Activated CD8-positive, alpha-beta memory T cell treated with anti-CD3 and anti-CD28 coated beads, Interleukin-2, amount 50 U/mL, for 1 hour (primary cell): ENCODE results near the gene TMEM40.
"Not testable (repeated sequence)": the region's sequence is repeated elsewhere in the genome, so short reads cannot be mapped to it uniquely, and the experiment has no call there.

Experiments
- DNase-seq: peaks from one replicate; pipeline ENCODE4 v3.0.0-alpha.2; 2020; ENCODE audit errors: extremely low read depth

TMEM40 gene, protein sequence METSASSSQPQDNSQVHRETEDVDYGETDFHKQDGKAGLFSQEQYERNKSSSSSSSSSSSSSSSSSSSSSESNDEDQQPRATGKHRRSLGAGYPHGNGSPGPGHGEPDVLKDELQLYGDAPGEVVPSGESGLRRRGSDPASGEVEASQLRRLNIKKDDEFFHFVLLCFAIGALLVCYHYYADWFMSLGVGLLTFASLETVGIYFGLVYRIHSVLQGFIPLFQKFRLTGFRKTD

DNA sequence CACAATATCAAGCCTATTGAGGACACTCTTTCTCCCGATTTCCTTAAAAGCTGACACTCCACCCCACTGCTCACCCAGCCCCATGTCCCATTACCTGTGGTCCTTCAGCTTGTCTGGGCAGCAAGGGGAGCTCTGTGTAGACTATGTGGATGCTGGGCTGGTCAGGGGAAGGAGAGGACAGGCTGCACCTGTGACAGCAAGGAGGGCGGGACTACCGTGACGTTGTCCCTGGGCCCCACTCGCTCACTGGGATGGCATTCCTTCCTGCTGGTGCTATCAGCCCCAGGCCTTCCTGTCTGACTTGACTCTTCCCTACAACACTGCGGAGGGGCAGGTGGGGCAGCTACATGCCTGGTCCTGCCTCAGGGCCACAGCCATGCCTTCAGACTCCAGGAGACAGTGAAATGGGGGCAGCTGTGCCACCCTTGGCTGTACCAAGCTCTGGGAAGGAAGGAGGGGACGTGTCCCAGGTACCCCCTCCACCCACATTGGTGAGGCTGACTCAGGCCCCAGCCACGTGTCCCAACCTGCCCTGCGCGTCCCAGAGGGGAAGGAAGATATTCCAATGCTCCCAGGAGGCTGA lies at the start of gene TMEM40:
Gene TMEM40 (minus strand): TSS at position 163 of the 583 bp plus-strand sequence. CDS start 9,427 bp downstream, outside the sequence.
- no peak for DNase-seq

DNA sequence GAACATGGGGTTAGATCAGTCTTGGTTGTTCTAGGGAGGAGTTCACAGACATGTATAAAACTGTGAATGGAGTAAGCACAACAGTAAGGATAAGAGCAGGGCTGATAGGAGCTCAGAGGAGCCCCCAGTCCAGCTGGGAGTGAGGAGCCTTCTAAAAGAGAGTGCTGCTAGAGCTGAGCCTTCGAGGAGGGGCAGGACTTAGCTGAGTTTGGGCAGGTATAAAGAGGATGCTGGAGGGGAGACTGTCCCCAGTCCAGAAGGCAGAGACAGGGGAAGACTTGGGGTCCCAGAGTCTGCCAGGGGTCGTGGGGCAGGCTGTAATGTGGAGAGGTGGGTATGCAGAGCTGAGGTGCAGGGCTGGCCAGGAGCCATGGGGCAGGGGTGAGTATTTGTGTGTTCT lies 49.5 kb upstream of the TMEM40 start:
- no peak for DNase-seq

DNA sequence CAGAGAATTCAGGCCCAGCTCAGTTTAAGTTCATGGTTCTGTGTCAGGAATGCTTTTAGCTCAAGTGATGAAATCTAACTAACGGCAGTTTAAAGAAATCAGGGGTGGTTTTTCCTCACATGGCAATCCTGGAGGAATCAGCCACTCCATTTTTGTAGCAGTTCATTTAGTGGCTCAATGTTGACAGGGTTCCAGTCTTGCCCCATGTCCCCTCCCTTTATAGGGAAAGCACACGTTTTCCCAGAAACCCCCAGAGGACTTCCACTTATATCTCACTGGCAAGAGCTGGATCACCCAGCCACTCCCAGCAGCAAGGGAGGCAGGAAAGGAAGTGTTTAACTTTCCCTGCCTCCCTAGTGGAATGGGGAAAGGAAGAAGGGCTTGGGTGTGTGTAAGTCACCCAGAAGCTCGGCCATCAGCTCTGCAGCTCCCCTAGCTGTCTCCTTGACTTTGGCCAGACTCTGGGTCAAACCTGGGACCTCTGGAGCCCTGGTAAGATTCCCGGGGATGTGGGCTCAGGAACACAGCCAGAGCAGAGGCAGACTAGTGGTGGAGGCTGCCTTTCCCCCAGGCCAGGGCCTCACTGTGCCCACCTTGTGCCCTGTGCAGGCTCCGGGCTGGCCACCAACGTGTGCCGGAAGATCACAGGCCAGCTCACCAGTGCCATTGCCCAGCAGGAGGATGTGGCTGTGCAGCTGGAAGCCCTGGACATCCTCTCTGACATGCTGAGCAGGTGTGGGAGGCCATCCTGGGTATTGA lies 48.7 kb upstream of the TMEM40 start:
- no peak for DNase-seq

DNA sequence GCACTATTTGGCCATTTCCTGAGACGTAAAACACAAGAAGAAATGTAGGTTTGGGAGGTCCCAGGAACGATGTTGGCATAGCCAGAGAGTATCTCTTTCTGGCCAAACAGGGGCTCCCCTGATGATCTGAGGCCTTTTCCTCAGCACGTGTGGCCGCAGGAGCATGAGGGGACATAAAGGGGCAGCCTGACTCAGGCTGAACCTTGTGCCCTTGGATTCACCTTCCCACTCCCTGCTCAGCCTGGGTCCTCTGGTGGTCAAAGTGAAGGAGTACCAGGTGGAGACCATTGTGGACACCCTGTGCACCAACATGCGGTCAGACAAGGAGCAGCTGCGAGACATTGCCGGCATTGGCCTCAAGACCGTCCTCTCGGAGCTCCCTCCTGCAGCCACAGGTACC lies 48.0 kb upstream of the TMEM40 start:
- DNase-seq = no peak

DNA sequence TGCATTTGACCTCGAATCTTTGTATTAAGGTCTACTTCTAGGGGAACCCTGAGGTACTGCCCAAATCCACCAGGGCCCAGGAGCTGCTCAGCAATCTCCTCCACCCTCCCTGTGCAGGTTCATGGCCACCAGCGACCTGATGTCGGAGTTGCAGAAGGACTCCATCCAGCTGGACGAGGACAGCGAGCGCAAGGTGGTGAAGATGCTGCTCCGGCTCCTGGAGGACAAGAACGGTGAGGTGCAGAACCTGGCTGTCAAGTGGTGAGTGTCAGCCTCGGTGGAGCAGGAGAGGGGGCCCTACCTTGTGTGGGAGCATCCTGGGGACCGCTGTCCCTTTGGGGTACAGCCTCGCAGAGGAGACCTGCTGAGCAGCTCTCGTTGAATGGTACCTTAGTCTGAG lies 44.3 kb upstream of the TMEM40 start:
- DNase-seq = no peak

DNA sequence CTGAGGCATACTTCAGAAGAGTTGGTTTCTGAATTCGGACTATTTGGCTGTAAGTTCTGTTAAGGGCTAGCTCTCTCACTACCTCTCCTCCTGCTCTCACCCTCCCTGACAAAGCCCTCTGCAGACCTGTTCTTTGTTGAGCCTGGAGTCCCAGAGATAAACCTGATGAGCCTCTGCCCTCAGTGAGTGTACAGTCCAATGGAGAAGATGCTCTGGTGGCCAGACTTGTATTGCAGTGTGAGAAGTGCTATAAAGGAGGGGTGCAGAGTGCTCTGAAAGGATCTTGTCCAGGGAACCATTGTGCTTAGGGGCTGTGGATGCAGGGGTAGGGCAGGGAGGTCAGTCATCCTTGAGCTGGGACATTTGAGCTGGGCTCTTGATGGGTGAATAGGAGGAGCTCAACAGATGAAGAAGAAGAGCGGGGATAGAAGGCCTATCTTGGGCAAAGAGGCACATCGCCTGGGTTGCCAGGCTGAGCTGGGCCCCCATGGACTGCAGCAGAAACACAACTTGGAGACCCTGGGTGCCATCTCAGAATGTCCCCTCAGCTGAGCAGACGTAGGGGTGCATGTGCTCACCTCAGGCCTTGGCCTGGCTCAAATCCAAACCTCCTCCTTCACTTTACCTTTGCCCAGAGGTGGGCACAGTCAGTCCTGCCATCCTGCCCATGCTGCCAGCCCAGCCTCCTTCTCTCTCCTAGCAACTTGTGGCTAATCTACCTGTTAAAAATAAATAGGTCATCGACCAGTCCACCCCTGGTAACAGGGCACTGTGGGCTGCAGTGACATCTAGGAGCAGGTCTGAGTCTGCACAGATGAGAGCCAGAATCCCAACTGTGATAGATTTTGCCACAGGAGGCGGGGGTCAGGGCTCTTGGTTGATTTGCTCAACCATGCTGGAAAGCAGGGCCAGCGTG lies 40.7 kb upstream of the TMEM40 start:
- DNase-seq = no peak

DNA sequence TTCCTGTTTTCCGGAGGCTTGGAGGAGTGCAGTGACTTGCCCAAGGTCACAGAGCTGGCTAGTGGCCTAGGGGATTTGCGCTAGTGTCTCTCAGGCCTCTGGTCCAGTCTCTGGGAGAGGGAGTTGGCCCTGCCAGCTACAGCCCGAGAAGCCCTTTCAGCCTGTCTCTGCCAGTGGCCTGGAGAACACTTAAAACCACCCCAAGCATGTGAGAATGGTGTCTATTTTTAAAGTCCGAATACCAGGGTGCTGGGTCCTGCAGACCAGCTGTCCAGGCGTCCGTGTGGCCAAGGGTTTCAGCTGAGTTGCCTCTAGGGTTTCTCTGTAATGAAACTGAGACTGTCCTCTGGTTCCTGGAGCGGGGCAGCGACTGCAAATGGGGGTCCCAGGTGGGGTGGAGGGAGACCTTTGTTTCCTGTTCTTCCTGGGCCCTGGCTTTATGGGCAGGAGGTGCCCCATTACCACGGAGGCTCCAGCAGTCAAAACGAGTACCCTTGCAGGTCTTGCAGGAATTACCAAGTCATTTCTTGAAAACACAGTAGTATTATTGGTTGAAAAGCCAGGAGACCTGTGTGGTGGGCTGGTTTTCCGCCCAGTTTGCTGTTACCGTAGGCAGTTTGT lies 39.6 kb upstream of the TMEM40 start:
- DNase-seq = no peak

DNA sequence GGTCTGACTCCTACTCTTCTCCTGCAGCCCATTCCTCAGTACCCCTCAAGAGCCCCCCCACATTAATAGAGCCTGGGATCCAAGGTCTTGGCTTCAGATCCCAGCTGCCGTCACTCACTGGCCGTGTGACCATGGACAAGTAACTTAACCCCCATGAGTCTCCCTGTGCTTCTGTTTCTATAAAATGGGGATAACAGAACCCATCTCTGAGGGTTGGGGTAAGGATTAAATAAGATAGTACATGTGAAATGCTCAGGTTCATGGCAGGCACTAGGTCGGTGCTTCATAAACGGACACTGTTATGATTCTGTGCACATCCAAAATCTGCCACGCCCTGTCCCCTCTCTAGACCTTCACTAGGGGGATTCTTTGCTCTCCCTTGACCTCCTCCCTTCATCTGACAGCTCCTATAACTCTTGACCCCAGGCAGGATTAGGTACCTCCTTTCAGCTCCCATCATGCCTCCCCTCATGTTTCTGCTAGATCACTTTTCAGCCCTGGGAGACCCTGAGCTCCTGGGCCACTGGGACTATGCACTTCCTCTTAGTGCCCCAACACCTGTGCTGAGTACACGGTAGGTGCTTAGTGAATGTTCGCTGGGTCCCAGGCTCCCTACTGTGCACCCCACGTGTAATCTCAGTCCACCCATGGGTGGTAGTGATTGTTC lies 39.0 kb upstream of the TMEM40 start:
- no peak for DNase-seq

DNA sequence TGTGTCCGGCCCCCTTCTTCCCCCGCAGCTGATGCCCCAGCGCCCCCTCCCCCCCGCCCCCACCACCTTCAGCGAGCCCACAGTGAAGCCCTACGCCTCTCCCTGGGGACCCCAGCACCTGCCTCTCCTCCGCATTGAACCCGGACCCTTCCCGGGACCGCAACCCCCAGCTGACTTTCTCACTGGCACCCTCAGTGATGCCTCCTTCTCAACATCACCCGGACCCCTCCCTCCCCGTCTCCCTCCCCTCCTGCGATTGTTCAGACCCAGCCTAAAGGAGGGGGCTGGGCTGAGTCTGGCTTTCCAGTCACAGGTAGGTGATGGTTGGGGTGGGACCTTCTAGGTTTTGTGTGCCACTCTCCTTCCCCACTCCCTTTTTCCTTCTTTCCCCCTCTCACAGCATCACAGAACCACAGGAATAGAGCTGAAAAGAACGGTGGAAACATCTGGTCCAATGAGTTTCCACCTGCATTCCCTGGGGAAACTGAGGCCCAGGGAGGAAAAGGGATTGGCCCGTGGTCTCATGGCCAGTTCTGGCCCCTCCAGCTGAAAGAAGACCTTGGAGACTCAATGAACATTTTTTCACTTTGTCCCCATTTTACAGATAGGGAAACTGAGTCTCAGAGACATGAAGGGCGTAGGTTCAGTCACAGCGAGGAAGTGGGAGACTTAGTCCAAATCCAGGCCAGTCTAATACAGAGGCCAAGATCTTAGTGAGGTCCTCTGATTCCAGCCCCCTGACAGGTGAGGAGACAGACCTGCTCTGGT lies 38.2 kb upstream of the TMEM40 start:
- DNase-seq = no peak

DNA sequence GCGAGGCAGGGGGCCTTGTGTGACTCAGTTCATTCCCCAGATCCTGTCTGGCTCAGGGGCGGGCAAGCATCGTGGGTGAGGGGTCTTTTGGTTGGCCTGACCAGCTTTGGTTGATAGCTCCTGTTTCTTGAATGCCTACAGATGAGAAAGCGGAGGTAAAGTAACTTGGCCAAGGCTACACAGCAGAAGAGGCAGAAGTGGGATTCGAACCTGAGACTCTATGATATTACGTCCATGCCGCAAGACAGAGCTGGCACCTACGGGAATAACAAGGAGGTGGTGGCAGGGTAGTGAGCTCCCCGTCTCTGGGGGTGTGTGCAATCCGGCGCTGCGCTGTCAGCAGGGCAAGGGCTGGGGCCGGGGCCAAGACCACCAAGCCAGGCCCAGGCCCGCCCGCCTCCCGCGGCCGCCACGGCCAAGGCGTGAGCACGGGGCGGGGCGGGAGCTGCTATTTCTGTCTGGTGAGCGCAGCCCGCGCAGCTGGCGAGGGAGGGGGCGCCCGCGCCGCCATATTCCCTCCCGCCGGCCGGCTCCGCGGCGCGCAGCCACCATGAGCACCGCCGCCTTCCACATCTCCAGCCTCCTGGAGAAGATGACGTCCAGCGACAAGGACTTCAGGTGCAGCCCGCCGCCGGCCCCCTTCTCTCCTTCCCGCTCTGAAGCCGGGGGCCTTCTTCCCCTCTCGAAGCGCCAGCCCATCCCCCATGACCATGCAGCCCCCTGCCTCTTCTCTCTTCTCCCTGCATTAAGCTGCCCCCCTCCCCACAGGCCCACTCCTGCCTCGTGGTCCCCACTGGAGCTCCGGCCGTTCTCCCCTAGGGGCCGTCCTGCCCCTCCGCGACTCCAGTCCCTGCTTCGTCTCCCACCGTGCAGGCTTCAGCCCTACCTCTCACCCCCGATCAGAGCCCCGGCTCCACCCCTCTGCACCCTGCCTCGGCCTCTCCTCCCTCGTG lies 37.4 kb upstream of the TMEM40 start, which contains the start of gene CAND2:
Gene CAND2 (plus strand): TSS at position 510 of the 953 bp plus-strand sequence. CDS start 41 bp downstream, at position 551.
- no peak for DNase-seq

DNA sequence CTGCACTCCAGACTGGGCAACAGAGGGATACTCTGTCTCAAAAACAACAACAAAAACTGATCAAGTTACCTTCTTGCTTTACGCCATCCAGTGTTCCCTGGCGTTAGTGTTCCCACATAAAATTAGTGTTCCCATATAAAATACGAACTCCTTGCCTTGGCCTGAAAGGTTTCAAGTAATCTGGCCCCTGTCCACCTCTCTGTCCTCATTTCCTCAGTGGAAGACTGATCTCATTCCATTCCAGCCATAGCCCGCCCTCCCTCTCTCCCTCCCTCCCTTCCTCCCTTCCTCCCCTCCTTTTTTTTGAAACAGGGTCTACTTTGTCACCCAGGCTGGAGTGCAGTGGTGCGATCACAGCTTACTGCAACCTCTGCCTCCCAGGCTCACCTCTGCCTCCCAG lies 34.6 kb upstream of the TMEM40 start:
- no peak for DNase-seq

DNA sequence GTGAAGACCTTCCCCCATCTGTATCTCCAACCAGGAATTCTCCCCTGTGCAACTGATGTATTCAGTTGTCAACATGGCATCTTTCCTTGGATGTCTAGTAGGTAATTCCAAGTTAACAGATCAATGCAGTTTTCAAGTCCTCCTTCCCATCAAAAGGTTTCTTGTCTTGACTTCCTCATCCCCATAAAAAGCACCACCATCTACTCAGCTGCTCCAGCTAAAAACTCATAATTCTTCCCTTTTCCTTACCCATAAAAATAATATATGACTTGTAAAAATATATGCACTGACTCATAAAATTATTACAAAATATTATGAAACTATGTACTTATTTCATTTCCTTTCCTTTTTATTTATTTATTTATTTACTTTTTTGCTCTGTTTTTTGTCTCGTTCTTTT lies 32.4 kb upstream of the TMEM40 start:
- no peak for DNase-seq

DNA sequence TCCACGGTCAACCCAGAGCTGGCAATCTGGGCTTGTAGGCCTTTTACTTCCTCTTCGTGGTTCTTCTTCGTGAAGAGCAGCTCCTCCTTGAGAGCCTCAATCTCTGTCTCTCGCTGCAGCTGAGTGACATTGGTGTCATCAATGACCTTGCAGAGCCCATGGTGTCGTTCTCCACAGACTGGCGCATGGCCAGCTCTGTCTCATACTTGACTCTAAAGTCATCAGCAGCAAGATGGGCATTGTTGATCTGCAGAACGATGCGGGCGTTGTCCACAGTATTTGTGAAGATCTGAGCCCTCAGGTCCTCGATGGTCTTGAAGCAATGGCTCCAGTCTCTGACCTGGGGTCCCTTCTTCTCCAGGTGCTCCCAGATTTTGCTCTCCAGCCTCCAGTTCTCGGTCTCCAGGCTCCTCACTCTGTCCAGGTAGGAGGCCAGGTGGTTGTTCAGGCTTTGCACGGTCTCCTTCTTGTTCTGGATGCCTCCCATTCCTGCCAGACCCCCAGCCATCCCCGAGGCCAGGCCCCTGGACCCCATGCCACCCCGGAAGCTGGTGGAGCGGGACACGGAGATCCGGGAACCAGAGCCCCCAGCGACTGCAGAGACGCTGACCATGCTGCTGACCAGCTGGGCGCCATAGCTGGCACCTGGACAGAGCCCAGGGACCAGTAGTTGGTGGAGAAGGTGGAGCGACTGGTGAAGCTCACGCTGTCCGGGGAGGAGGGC lies 29.1 kb upstream of the TMEM40 start:
- DNase-seq = not testable (repeated sequence)

DNA sequence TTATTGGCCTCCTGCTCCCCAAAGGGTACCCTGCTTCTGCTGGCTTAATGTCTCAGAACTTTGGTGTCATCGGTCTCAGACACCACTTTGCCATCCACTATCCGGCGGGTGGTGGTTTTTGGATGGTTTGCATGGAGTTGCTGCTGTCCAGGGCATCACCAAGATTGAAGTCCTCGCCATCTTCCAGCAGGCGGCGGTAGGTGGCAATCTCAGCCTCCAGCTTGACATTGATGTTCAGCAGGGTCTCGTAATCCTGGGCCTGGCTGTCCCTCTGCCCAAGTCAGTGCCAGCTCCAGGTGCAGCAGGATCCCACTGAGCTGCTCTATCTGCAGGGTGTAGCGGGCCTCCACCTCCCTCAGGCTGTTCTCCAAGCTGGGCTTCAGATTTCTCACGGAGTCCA lies 28.3 kb upstream of the TMEM40 start:
- not testable (repeated sequence) for DNase-seq

DNA sequence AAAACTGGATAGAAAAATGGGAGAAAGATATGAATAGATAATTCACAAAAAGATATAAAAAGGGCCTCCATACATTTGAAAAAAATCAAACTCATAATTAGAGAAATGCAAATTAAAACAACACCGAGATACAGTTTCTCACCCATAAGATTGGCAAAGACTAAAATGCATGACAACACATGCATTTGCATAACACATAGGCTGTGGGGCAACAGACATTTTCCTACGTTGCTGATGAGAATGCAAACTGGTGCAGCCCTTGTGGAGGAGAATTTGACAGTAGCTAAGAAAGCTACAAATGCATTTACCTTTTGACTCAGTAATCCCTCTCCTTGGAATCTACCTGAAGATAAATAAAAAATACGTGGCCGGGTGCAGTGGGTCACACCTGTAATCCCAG lies 26.0 kb upstream of the TMEM40 start:
- no peak for DNase-seq

DNA sequence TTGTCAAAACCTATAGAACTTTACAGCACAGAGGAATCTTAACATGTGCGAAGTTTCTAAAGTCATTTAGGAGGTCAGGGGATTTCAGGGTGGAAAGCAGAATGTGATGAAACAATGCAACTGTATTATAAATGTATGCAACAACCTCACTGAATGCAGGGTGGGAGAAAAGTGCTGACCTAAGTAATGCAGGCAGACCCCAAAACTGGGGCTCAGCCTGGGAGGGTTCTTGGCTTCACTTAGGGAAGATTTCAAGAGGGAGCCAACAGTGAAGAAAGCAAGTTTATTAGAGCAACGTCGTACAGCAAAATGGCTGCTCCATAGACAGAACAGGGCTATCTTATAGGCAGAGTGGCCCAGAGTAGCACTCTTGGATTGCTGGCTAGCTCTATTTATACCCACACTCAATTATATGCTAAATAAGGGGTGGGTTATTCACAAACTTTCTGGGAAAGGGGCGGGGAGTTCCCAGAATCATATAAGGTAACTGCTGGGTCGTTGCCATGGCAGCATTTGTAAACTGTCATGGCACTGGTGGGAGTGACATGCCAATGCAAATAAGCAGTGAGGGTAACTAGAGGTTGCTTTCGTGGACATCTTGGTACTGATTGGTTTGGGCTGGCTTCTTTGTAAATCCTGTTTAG lies 23.2 kb upstream of the TMEM40 start:
- DNase-seq = no peak

DNA sequence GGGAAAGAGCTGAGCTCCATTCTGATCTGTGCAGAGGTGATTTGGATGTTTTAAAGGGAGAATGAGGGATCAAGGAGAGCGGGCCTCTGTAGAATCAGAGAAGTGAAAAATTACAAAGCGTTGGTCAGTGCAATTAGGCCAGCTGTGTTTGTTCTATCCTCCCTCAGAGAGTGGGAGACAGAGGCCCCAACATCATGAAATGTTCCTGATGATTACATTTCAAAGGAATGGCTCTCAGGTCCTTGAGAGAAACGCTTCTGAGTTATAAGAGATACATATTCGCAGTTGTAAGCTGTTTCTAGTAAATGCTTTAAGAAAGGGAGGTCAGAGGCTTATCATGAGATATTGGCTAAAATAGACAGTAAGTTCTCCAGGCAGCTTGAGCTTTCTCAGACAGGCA lies 21.7 kb upstream of the TMEM40 start:
- DNase-seq = no peak

DNA sequence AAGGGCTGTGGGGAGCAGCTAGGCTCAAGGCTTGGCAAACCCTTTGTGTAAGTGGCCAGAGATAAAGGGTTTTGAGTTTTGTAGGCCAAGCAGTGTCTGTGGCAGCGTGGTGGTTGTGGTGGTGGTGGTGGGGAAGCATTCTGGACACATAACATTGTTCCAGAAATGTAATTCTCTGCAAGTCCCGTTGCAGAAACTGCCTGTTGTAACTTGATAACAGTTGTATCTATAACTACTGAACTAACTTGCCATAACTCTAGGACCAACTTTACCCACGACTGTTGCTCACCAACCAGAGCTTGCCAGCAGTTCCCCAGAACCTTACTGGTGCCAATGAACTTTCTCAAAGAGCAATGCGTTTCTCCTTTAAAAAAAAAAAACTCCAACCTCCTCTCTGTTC lies 18.1 kb upstream of the TMEM40 start:
- DNase-seq = no peak
